K562 (cell line): Measurements from ENCODE around the gene FBXO11. TPM values are rescaled to one million over a fixed set of nuclear protein-coding genes. Genes with fewer than 3 reads are reported as not detected.
A peak's percentile ranks its signal among the peaks of the same experiment; 100 is the strongest.

Source experiments
- ARHGAP35 ChIP-seq: fragments of 450-650 bp; IDR thresholded peaks from 2 replicates; pipeline ENCODE4 v1.6.1; 2018; ENCODE audit not compliant: partially characterized antibody
- ASH1L ChIP-seq: fragments of 450-650 bp; IDR thresholded peaks from 2 replicates; pipeline ENCODE4 v1.6.1; 2018; ENCODE audit warnings: borderline replicate concordance, mild to moderate bottlenecking, low read depth; ENCODE audit not compliant: partially characterized antibody
- BMI1 ChIP-seq: fragments of 150-350 bp; IDR thresholded peaks from 2 replicates; pipeline ENCODE4 v1.6.1; 2014; ENCODE audit warnings: low read length
- E2F3 ChIP-seq: fragments of 250-450 bp; sonication (Bioruptor Pico); IDR thresholded peaks from 2 replicates; pipeline ENCODE4 v1.4.0; 2020; ENCODE audit warnings: mild to moderate bottlenecking
- FOXM1 ChIP-seq, 2 experiments: fragments of 450-650 bp in 1 of 2; sonication (generic) in 1 of 2; formaldehyde crosslinking in 1 of 2; IDR thresholded peaks; 2 replicates each; pipeline versions ENCODE4 v1.6.1 to v1.9.0; 2017 to 2022; ENCODE audit warnings: low read depth in 2 of 2, mild to moderate bottlenecking in 2 of 2, missing genetic modification reagents in 1 of 2, moderate library complexity in 1 of 2
- HDAC1 ChIP-seq, 2 experiments: fragments of 450-650 bp; IDR thresholded peaks; 2 replicates each; pipeline ENCODE4 v1.6.1; 2016 to 2017; ENCODE audit warnings: inconsistent platforms in 1 of 2, mild to moderate bottlenecking in 1 of 2, moderate library complexity in 1 of 2
- HDAC3 ChIP-seq: fragments of 450-650 bp; IDR thresholded peaks from 2 replicates; pipeline ENCODE4 v1.6.1; 2018; ENCODE audit warnings: borderline replicate concordance, mild to moderate bottlenecking, moderate library complexity; ENCODE audit not compliant: partially characterized antibody
- KLF6 ChIP-seq: fragments of 250-450 bp; sonication (Bioruptor Pico); IDR thresholded peaks from 2 replicates; pipeline ENCODE4 v1.4.0; 2020; ENCODE audit warnings: mild to moderate bottlenecking, moderate library complexity, borderline replicate concordance
- RCOR1 ChIP-seq, 2 experiments: IDR thresholded peaks; 2 replicates each; pipeline ENCODE4 v1.6.1; 2012; ENCODE audit warnings: low read depth in 2 of 2, low read length in 2 of 2, borderline replicate concordance in 1 of 2, improper control_type of control experiment in 1 of 2
- SMAD2 ChIP-seq: fragments of 150-350 bp; IDR thresholded peaks from 2 replicates; pipeline ENCODE4 v1.6.1; 2014; ENCODE audit warnings: low read depth, mild to moderate bottlenecking, low read length
- SNIP1 ChIP-seq: fragments of 450-650 bp; IDR thresholded peaks from 2 replicates; pipeline ENCODE4 v1.7.1; 2017; ENCODE audit warnings: low read depth, mild to moderate bottlenecking
- SRF ChIP-seq, 2 experiments: fragments of 250-450, 450-650 bp in 1 of 2; sonication (Bioruptor Pico) in 1 of 2; sonication (generic) in 1 of 2; formaldehyde crosslinking; IDR thresholded peaks; 2 replicates each; pipeline versions ENCODE4 v1.5.0 to v1.5.1; 2020 to 2022; ENCODE audit warnings: mild to moderate bottlenecking in 1 of 2, missing genetic modification reagents in 1 of 2
- XRCC4 ChIP-seq: IDR thresholded peaks from one replicate; pipeline ENCODE4 v1.6.1; 2011; ENCODE audit not compliant: insufficient read depth, insufficient read length; ENCODE audit errors: extremely low read depth
- ZNF347 ChIP-seq: fragments of 450-650 bp; formaldehyde crosslinking; IDR thresholded peaks from 2 replicates; pipeline ENCODE4 v1.4.0; 2020; ENCODE audit warnings: low read depth, mild to moderate bottlenecking, moderate library complexity
- ZNF354B ChIP-seq: fragments of 250-450 bp; sonication (Bioruptor Pico); IDR thresholded peaks from 2 replicates; pipeline ENCODE4 v1.4.0; 2020
- polyA plus RNA-seq, 8 experiments: library from polyadenylated mRNA; depleted of rRNA in 4 of 8; stranded (reverse) in 5 of 8; unstranded in 3 of 8; fragments of >200 nt; fragmentation: Nextera tagmentation in 2 of 8; fragmentation: Illumina TruSeq in 1 of 8; extraction: Ambion mirVana in 2 of 8; extraction: Trizol in 1 of 8; gene quantifications; 2 replicates each; pipeline versions ENCODE4 v1.2.1 to v1.2.3, GENCODE V29; 2011 to 2014; ENCODE audit warnings: inconsistent platforms in 1 of 8, missing spikeins in 1 of 8
- total RNA-seq, 7 experiments: library from RNA; depleted of rRNA in 6 of 7; stranded (reverse); fragments of >200 nt in 6 of 7; fragmentation: Illumina TruSeq in 2 of 7; extraction: Trizol in 2 of 7; gene quantifications; 2 replicates each; pipeline versions ENCODE4 v1.2.1 to v1.2.3, GENCODE V29; 2011 to 2021; ENCODE audit warnings: low replicate concordance in 1 of 7
- TF ChIP-seq, protein P1 (sequence below): fragments of 250-450 bp; sonication (Bioruptor Pico); IDR thresholded peaks from 2 replicates; pipeline ENCODE4 v1.8.0; 2022; ENCODE audit warnings: inconsistent platforms
- TF ChIP-seq, protein P2 (sequence below): fragments of 150-350 bp; conservative IDR thresholded peaks from 2 replicates; pipeline ENCODE4 v1.6.1; 2014; ENCODE audit warnings: low read length
- TF ChIP-seq, protein P3 (sequence below): fragments of 150-350 bp; IDR thresholded peaks from 2 replicates; pipeline ENCODE4 v1.6.1; 2014; ENCODE audit warnings: low read depth, mild to moderate bottlenecking, low read length, borderline replicate concordance

FBXO11 gene
- total and polyA plus RNA-seq, 9 of the 15 experiments (the other 6 are each of a cell fraction or from before 2014, with no cell fraction given), result 8.8 to 44.5 (median 24.1) TPM

DNA sequence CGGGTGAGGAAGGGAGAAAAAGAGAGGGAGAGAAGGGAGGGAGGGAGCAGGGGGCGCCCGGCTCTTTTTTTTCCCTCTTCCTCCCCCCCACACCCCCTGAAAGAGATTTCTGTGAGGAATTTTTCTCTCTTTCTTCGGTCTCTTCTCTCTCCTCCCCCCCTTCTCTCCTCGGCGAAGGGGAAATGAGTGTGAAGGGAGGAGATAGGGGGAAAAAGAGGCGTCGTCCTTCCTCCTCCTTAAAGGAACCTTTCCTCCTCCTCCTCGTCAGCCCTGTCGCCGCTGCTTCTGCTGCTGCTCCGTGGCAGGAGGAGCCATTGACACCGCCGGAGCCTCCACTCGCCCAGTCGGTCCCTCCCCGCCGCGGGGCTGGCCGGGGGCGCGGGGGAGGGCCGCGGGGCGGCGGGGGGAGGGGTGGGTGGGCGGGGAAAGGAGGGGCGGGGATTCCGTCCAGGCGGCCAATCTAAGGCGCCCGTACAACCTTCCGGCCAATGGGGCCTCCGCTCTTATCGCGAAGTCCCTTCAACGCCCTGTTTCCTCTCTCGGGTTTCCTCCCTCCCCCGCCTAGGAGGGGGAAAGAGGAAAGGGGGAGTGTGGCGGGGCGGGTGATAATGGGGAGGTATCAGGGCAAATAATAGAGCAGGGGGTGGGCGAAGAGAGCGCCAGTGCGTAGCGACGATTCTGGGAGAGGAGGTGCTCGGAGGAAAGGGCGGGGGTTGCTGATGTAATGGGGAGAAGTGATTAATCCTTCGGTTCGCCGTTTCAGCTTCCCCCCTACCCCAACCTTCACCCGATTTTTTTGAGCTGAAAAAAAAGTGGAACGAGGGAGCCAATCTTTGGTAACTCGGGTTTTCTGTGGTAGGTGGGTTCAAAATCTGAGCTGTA lies at the start of gene FBXO11 (continued):
- TF ChIP-seq ZNF347 (CRISPR knock-in tag) (no peak), SRF (CRISPR knock-in tag; IDR thresholded peaks at IDR 0.05) (peak in 1 of 2 experiments; percentile 11; a peak in 1 of 4 replicates), HDAC1 (IDR thresholded peaks at IDR 0.05) (peak in 1 of 2 experiments; percentile 85; a peak in 2 of 4 replicates), ASH1L (no peak), KLF6 (CRISPR knock-in tag) (no peak), FOXM1 (IDR thresholded peaks at IDR 0.05; ENCODE audit: low read depth) (0 out of 2 replicates have a peak, but pooled peaks have one; percentile 18), FOXM1 (CRISPR knock-in tag; IDR thresholded peaks at IDR 0.05; ENCODE audit: low read depth) (no peak), RCOR1 (IDR thresholded peaks at IDR 0.05; ENCODE audit: borderline replicate concordance in 1 of 2, low read depth in 2 of 2, low read length in 2 of 2) (peak; percentile 12 to 63; a peak in 1 of 4 replicates), BMI1 (no peak), ZNF354B (CRISPR knock-in tag) (no peak), XRCC4 (no peak), ARHGAP35 (no peak), SNIP1 (no peak), HDAC3 (no peak), SMAD2 (no peak), E2F3 (CRISPR knock-in tag) (no peak; the same call in 1 of the 2 replicates)
- TF ChIP-seq, protein P1, sequence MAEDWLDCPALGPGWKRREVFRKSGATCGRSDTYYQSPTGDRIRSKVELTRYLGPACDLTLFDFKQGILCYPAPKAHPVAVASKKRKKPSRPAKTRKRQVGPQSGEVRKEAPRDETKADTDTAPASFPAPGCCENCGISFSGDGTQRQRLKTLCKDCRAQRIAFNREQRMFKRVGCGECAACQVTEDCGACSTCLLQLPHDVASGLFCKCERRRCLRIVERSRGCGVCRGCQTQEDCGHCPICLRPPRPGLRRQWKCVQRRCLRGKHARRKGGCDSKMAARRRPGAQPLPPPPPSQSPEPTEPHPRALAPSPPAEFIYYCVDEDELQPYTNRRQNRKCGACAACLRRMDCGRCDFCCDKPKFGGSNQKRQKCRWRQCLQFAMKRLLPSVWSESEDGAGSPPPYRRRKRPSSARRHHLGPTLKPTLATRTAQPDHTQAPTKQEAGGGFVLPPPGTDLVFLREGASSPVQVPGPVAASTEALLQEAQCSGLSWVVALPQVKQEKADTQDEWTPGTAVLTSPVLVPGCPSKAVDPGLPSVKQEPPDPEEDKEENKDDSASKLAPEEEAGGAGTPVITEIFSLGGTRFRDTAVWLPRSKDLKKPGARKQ, result no peak
- TF ChIP-seq, protein P2, sequence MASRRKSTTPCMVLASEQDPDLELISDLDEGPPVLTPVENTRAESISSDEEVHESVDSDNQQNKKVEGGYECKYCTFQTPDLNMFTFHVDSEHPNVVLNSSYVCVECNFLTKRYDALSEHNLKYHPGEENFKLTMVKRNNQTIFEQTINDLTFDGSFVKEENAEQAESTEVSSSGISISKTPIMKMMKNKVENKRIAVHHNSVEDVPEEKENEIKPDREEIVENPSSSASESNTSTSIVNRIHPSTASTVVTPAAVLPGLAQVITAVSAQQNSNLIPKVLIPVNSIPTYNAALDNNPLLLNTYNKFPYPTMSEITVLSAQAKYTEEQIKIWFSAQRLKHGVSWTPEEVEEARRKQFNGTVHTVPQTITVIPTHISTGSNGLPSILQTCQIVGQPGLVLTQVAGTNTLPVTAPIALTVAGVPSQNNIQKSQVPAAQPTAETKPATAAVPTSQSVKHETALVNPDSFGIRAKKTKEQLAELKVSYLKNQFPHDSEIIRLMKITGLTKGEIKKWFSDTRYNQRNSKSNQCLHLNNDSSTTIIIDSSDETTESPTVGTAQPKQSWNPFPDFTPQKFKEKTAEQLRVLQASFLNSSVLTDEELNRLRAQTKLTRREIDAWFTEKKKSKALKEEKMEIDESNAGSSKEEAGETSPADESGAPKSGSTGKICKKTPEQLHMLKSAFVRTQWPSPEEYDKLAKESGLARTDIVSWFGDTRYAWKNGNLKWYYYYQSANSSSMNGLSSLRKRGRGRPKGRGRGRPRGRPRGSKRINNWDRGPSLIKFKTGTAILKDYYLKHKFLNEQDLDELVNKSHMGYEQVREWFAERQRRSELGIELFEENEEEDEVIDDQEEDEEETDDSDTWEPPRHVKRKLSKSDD, result no peak
- TF ChIP-seq, protein P3, sequence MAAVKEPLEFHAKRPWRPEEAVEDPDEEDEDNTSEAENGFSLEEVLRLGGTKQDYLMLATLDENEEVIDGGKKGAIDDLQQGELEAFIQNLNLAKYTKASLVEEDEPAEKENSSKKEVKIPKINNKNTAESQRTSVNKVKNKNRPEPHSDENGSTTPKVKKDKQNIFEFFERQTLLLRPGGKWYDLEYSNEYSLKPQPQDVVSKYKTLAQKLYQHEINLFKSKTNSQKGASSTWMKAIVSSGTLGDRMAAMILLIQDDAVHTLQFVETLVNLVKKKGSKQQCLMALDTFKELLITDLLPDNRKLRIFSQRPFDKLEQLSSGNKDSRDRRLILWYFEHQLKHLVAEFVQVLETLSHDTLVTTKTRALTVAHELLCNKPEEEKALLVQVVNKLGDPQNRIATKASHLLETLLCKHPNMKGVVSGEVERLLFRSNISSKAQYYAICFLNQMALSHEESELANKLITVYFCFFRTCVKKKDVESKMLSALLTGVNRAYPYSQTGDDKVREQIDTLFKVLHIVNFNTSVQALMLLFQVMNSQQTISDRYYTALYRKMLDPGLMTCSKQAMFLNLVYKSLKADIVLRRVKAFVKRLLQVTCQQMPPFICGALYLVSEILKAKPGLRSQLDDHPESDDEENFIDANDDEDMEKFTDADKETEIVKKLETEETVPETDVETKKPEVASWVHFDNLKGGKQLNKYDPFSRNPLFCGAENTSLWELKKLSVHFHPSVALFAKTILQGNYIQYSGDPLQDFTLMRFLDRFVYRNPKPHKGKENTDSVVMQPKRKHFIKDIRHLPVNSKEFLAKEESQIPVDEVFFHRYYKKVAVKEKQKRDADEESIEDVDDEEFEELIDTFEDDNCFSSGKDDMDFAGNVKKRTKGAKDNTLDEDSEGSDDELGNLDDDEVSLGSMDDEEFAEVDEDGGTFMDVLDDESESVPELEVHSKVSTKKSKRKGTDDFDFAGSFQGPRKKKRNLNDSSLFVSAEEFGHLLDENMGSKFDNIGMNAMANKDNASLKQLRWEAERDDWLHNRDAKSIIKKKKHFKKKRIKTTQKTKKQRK, result no peak
